NCI-H187 (cell line): ENCODE data around the gene GTF2F1.
"Not testable (repeated sequence)": the region's sequence is repeated elsewhere in the genome, so short reads cannot be mapped to it uniquely, and the experiment has no call there.

Experiments
- DNase-seq, 2 experiments: peaks; one replicate each; lab custom pipeline; 2025; lab: John Stamatoyannopoulos, UW

The GTF2F1 gene, protein sequence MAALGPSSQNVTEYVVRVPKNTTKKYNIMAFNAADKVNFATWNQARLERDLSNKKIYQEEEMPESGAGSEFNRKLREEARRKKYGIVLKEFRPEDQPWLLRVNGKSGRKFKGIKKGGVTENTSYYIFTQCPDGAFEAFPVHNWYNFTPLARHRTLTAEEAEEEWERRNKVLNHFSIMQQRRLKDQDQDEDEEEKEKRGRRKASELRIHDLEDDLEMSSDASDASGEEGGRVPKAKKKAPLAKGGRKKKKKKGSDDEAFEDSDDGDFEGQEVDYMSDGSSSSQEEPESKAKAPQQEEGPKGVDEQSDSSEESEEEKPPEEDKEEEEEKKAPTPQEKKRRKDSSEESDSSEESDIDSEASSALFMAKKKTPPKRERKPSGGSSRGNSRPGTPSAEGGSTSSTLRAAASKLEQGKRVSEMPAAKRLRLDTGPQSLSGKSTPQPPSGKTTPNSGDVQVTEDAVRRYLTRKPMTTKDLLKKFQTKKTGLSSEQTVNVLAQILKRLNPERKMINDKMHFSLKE

DNA sequence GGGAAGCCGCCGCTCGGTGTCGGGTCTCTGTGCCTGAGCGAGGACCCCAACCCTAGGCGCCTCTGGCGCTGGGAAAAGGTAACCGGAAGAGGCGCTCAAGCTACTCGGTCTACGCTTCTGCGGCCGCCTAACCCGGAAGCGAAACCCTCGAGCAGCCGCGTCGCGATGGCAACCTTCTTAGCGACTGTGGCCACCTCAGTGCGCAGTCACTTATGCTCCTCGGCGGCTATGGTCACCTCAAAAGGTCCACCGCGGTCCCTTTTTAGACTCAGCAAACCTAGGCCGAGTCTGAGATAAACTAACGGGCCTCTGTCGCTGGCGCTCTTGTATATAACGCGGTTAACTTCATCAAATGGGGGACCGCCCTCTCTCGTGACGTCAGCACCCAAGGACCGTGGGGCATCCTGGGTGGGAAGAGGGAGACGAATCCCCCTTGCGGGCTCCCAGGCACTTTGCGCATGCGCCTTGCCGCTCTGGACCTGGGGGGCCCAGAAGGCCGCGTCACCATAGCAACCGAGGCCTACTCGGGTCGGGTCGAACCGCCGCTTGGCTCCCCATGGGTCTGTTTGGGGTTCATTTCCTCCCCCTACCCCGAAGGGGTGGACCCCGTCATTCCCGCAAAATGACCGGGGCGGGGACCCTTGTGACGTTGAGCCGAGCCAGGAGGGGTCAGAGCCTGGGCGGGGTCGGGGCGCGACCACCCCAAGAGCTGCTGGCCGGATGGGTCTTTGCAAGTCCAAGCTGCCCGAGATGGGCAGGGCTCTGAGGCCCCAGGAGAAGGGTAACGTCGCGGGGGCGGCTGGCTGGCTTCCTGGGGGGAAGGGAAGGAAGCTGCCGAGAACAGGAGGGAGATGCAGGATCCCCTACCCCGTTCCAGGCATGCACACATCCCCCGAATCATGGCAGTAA lies at the start of gene GTF2F1:
GTF2F1 (minus strand) TSS at position 91 of the 909 bp plus-strand sequence. CDS start 169 bp downstream, outside the sequence.
- DNase-seq, result peak; percentile 58 to 77

DNA sequence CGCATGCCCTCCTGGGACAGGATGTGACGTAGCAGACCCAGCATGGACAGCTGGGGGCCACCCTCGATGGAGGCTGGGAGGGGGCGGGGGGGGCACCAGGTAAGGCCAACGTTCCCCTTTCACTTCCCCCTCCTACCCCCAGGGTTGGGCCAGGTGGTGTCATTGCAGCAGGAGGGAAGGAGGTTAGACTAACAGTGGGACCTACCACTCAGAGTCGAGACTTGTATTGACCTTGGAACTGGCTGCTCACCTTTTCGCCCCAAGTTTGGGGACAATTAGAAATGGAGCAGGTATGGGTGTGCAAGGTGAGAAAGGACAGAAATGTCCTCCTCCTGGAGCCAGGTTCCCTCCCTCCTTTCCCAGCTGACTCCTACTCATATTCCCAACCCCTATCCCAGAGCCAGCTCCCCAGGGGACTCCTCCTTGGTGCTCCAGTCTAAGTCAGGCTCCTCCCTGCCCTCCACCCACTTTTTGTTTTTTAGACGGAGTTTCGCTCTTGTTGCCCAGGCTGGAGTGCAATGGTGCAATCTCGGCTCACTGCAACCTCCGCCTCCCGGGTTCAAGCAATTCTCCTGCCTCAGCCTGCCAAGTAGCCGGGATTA lies 49.2 kb upstream of the GTF2F1 start:
- no peak for DNase-seq

DNA sequence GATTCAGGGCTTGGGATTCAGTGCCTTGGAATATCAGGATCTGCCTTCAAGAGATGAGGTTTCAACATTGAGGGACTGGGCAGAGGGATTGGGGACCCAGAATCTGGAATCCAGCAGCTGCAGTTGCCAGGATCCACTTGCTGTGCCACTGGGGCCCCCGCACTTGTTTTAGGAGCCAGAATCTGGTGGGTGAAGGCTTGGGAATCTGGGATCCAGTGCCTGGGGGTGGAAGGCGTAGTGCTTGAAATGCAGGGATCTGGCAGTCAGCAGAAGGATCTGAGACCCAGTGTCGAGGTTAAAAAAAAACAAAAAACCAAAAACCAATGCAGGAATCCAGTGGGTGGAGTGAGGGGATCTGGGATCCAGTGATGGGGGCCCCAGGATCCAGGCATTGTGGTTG lies 47.9 kb upstream of the GTF2F1 start:
- no peak for DNase-seq

DNA sequence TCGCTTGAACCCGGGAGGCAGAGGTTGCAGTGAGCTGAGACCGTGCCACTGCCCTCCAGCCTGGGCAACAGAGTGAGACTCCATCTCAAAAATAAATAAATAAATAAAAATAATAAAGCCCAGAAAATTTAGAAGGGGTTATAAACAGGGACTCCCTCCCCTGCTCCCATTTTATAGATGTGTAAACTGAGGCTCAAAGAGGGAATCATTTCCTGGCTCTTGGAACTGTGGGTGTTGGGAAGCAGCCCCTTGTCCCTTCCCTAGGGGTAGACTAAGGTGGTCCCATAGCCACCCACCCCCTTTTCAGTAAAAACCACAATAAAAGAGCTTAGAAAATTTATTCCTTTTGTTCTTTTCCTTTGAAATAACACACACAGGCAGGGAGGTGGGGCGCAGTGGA lies 46.8 kb upstream of the GTF2F1 start:
- no peak for DNase-seq

DNA sequence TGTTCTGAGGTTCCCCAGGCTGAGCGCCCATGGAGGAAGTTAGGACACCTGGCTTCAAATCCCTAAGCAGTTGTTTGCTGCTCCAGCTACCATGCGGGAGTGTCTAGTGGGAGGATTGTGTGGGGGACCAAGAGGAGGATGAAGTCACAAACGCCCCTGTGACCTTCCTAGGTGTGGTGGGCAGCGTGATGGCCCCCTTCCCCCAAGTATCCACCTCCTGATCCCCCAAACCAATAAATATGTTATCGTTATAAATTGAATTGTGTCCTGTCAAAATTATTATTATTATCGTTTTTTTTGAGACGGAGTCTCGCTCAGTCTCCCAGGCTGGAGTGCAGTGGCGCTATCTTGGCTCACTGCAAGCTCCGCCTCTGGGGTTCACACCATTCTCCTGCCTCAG lies 40.7 kb upstream of the GTF2F1 start, which contains the start of gene SLC25A41:
SLC25A41 (minus strand) TSS at position 101 of the 400 bp plus-strand sequence; CDS start at position 31, 70 bp downstream.
- no peak for DNase-seq

DNA sequence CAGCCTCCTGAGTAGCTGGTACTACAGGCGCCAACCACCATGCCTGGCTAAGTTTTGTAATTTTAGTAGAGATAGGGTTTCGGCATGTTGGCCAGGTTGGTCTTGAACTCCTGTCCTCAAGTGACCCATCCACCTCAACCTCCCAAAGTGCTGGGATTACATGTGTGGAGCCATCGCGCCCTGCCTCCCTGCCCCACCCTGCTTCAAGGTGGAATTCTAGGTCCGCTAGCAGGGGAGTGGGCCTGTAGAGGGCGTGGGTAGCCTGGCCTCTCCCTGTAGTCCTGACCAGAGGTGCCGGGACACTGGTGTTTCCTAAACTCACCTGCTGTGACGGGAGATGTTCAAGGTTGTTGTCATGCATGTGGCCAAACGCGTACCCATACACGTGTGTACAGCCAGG lies 40.2 kb upstream of the GTF2F1 start:
- DNase-seq, result no peak

DNA sequence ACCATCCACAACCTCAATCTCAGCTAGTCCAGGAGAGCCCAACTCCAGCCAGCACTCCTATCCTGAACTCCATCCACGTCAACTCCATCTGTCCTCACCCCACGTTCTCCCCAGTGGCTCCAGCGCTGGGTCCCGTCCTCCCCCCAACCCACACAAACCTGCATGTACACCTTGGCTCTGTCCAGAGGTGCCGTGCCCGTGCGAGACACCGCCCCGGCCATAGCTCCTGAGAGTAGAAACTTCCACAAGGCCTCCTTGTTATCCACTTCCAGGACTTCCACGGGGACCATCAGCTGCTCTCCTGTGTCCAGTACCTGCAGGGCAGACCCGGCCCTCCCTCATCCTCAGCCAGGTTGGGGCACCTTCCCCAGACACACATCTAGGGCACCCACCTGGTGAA lies 38.9 kb upstream of the GTF2F1 start:
- no peak for DNase-seq

DNA sequence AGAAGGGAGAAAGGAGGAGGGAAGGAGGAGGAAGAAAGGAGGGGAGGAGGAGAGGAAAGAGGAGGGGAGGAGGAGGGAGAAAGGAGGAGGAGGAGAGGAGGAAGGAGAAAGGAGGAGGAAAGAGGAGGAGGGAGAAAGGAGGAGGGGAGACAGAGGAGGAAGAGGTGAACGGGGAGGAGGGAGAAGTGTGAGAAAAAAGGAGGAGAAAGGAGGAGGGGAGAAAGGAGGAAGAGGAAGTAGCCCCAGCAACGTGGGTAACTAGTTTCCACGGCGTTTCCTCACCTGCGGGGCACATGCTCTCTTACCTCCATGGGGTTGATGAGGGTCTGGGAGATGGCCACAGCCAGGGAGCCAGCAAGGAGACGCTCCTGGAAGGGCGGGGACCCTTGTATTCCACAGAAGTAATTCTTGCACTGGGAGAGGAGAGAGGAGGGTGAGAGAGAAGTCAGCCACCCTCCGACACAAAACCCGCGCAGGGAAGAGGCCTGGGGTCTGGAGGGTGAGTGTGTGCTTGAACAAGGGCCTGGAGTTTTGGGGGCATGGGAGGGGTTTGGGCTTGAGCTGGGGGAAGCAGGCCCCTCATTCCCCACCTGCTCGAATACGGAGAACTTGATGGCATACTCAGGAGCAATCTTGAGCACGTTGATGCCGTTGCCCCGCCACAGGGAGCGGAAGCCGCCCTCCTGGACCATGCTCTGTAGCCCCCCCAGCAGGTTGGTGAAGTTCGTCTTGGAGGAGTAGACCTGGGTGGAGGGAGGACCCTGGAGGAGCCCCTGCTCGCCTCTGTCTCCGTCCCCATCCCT lies 36.7 kb upstream of the GTF2F1 start:
- DNase-seq, result no peak

DNA sequence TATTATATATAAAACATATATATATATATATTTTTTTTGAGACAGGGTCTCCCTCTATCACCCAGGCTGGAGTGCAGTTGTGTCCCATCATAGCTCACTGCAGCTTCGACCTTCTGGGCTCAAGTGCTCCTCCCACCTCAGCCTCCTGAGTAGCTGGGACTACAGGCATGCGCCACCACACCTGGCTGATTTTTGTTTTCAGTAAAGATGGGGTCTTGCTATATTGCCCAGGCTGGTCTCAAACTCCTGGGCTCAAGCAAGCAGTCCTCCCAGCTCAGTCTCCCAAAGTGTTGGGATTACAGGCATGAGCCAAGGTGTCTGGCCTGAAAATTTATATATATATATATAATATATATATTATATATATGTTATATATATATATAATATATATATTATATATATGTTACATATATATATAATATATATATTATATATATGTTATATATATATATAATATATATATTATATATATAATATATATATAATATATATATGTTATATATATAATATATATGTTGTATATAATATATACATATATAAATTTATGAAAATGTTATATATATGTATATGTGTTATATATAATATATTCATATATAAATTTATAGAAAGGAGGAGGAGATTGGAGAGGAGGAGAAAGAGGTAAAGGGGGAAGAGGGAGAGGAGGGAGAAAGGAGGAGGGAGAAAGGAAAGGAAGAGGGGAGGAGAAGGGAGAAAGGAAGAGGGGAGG lies 35.9 kb upstream of the GTF2F1 start:
- DNase-seq, result not testable (repeated sequence)

DNA sequence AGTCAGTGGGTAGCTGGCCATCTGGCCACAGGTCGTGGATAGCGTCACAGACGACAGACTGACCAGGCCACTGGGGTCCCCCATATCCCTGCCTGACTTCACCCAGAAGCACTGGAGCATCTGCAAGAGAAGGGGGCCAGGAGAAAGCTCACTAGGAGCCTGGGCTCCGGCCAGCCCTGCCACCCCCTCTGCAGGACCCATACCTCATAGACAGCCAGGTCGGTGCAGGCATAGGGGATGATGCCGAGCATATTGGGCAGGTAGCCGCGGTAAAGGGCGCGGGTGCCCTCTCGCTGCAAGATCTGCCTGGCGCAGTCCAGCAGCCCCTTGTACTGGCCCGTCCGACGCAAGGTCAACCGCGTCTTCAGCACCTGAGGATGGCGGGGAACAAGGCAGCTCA lies 34.2 kb upstream of the GTF2F1 start:
- DNase-seq, result no peak

DNA sequence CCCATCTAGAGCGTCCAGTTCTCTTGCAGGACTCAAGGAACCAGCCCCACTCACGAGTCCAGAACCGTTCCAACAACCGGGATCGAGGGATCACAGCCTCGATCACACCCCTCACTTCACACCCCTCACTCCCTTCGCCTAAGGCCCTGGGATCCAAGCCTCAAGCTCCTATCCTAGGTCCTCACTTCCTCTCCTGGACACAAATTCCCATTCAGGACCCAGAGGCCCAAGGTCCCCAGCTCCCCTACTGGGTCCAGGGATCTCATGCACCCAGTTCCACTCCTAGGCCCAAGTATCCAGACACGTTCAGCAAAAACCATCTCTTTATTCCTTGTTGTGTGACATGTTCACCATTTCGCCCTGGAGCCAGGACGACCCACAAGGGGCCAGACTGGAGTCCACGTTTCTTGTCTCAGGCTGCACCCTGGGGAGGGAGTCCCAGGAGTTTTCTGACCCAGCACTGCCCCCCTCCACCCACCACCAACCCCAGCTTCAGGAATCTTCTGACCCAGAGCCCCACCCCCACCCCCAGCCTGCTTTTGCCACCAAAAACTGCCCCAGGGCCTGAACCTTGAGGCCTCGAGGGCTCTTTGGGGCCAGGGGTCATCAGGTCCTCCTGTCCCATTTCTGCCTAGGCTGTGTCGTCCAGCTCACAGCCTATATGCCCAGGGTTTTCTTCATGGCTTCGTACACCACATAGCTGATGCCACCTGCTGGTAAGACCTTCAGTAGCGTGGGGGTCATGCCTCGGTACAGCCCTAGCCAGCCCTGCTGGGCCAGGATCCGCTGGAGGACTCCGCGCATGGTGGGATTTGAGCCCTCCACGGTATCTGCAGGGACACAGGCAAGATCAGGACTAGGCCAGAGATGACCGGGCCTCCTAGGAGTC lies 33.0 kb upstream of the GTF2F1 start:
- no peak for DNase-seq

DNA sequence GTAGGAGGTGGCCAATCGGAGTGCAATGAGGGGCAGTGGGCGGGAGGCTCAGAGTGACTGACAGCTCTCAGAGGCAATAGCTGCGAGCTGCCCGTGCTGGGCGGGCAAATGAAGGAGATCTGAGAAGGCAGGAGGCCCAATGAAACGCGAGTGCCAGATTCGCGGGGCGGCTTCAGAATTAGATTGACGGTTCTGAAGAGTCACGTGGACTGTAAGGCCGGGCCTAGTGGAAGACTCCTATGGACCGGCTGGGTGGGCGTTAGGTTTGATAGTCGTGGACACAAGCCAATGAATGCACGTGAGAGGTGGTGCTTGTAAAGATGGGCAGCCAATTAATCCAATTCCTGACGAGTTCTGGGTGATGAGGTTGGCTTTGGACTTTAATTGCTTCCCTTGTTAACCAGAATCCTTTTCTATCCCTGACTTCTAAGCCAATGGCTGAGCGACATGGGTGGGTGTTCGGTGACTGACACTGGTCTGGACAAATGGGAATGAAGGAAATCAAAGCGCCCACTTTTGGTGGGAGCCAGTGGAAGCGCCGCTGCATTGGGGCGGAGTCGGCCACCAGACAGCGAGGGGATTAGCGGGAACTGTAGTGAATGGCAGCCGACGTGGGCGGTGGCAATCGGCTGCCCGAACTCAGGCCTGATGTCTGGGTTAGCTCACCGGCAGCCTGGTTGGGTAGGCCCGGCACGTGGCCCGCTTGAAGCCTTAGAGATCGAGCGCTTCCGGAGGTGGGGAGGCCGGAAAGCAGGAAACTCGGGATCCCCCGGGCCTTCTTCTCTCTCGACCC lies 32.2 kb upstream of the GTF2F1 start:
- peak; percentile 93 to 96 for DNase-seq

DNA sequence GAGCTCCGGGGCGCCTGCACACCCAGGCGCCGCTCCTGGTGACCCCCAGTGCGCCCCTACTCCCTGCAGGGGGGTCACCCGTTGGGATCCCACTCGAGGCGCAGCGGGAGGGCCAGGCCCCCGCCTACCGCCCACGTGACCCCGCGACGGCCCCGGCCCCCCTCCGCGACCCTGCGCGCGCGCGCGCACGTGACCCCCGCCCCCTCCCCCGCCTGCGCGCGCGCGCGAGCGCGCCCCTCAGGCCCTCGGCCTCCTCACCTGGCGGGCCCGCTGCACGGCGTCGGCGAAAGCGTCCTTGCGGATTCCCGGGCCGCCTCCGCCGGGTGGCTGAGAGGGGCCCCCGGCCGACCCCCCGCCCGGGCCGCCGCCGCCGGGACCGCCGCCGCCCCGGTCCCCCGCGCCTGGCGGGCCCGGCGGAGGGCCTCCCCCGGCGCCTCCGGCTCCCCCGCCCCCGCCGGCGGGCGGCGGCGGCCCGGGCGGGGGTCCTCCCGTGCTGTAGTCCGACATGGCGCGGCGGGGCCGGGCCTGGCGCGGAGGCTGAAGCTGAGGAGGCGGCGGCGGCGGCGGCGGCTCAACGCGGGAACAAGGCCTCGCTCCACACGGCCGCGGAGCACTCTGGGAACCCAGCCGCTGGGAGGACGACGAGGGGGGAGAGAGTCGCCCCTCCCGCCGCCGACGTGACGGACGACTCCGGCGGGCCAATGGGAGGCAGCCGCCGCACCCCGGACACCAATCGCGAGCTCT lies 31.4 kb upstream of the GTF2F1 start, which contains the start of gene KHSRP:
KHSRP (minus strand) TSS at position 617 of the 744 bp plus-strand sequence; CDS start at position 507, 110 bp downstream.
- DNase-seq, result no peak

DNA sequence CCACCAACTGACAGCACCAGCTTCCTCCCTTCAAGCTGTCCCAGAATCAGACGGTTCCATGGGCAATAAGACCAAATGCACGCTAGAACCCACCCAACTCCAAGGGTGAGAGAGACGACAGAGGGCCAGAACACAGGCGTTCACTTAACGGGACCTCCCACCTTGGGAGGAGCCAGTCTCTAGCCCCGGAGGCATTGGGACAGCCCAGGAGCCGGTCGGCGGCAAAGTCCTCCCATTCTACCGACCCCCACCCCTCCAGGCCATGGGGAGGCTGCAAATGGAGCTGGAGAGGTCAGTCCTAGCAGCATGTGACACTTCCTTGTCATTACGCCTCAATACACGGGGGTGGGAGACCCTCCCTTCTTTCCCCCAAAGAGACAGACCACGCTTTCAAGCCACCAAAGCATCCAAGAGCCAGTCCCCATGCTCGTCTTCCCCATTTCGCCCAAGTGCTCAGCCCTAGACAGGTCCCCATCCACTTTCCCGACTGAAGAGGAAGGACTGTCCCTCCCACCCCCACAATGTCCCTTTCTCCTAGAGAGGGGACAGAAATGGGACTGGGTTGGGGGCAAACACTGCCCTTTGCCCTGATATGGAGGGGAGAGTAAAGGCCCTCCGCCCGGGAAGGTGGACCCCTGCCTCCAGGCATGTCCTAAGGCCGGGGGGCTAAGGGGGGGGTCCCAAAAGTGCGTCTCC lies 30.7 kb upstream of the GTF2F1 start:
- no peak for DNase-seq

DNA sequence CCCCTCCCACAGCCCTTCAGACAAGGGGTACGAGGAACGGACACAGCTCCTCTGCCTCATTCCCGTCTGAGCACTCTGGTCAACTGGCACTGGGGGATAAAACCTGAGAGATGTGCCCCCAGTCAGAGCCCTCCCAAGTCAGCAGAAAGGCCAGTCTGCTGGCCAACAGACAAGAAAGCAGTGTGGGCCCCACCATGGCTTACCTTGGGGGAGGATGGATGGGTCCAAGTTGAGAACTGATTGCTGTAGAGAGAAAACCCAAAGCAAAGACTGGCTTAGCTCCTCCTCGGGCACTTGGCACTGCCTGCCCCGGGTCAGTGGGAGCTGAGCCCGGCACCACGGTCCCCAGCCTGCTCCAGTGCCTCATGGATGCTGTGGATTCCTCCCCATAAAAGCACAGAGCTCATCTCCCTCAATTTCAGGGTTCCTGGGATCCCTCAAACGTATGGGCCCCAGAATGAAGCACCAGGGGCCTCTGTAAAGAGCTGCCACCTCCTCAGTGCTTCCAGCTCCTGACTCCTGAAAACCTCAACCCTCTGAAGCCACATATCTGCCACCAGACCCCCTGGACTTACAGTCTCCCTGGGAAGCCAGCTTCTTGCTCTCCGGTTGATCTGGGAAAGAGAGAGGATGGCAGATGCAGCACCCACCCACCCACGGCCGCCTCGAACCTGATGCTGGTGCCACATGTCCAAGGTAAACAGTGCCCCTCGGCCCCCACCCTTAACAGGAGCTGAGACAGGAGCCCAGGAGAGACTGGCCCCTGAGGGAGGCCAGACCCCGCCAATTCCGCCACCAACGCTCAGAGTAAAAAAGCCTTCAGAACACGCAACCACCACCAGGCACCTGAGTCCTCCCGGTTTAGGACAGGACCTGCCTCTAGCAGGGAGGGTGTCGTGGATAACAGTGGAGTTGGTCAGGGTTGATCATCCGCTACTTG lies 28.4 kb upstream of the GTF2F1 start:
- DNase-seq, result no peak

DNA sequence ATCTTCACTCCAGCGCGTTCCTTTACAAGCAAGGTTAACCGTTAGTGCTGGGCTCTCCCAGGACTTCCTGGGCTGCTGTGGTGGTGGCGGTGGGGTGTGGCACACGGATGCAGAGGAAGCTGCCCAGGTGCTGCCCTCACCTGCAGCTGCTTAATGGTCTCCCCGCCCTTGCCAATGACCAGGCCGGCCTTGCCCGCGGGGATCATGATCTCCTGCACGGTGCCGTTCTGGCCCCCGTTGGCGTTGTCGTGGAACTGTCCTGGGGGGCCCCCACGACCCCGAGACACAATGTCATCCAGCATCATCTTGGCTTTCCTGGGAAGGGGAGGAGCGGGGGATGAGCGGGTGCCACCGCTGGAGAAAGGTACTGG lies 25.6 kb upstream of the GTF2F1 start:
- no peak for DNase-seq
